OCI-LY7 (cell line): ENCODE results near the gene ITGAE. TPM values are rescaled to one million over a fixed set of nuclear protein-coding genes. Genes with fewer than 3 reads are reported as not detected.

Source experiments
- BruUV-seq: library from RNA; stranded (reverse); fragments of 400-500 nt; replicated peaks from 2 replicates; lab custom pipeline; 2021; lab: Mats Ljungman, UMichigan
- CTCF ChIA-PET: fragments of 300-600 bp; sonication (Branson Sonifier 250); formaldehyde crosslinking; loops from one replicate; lab custom pipeline; 2022; ENCODE audit warnings: antibody characterized with exemption; ENCODE audit not compliant: unreplicated experiment; lab: Charles Lee
- POLR2A ChIA-PET: fragments of 300-600 bp; sonication (Branson Sonifier 250); formaldehyde crosslinking; loops from one replicate; lab custom pipeline; 2022; ENCODE audit warnings: antibody characterized with exemption; lab: Charles Lee
- DNase-seq: peaks from one replicate; pipeline ENCODE4 v3.0.0-alpha.2; 2015; ENCODE audit warnings: low spot score
- H2AFZ ChIP-seq: fragments of 200-600 bp; sonication (generic), shearing (Covaris generic); 2 replicates; pipeline ENCODE4 v1.6.1; 2014; ENCODE audit warnings: mild to moderate bottlenecking, antibody characterized with exemption, low read length, moderate library complexity
- H3K27ac ChIP-seq: fragments of 200-600 bp; sonication (generic); 2 replicates; pipeline ENCODE4 v1.5.1; 2014; ENCODE audit warnings: mixed run types, low read depth, mild to moderate bottlenecking, moderate library complexity, low read length, inconsistent platforms; ENCODE audit not compliant: poor library complexity, severe bottlenecking
- H3K36me3 ChIP-seq: fragments of 200-600 bp; sonication (generic); 2 replicates; pipeline ENCODE4 v1.6.1; 2014; ENCODE audit warnings: mild to moderate bottlenecking, antibody characterized with exemption, low read length, moderate library complexity, mixed read lengths; ENCODE audit not compliant: insufficient read depth
- H3K4me1 ChIP-seq: fragments of 200-600 bp; sonication (generic); 2 replicates; pipeline ENCODE4 v1.5.1; 2014; ENCODE audit warnings: mild to moderate bottlenecking, low read length; ENCODE audit not compliant: insufficient read depth, poor library complexity, severe bottlenecking
- H3K4me2 ChIP-seq: fragments of 200-600 bp; sonication (generic); 2 replicates; pipeline ENCODE4 v1.6.1; 2014; ENCODE audit warnings: mild to moderate bottlenecking, low read length
- H3K4me3 ChIP-seq: fragments of 200-600 bp; sonication (generic); 2 replicates; pipeline ENCODE4 v1.5.1; 2014; ENCODE audit warnings: mild to moderate bottlenecking, low read depth, low read length; ENCODE audit not compliant: poor library complexity, severe bottlenecking
- H3K79me2 ChIP-seq: fragments of 200-600 bp; sonication (generic); 2 replicates; pipeline ENCODE4 v1.6.1; 2016; ENCODE audit warnings: low read depth, mild to moderate bottlenecking, low read length, moderate library complexity, mixed read lengths; ENCODE audit not compliant: insufficient read depth
- H3K9me2 ChIP-seq: fragments of 200-600 bp; sonication (generic); 2 replicates; pipeline ENCODE4 v1.6.1; 2016; ENCODE audit warnings: mild to moderate bottlenecking, low read length, mixed read lengths; ENCODE audit not compliant: insufficient read depth
- H3K9me3 ChIP-seq: fragments of 200-600 bp; sonication (generic); 2 replicates; pipeline ENCODE4 v1.6.1; 2014; ENCODE audit warnings: mild to moderate bottlenecking, mixed run types, low read length, mixed read lengths
- H4K20me1 ChIP-seq: fragments of 200-600 bp; sonication (generic); 2 replicates; pipeline ENCODE4 v1.6.1; 2014; ENCODE audit warnings: mild to moderate bottlenecking, antibody characterized with exemption, low read length, moderate library complexity, mixed read lengths; ENCODE audit not compliant: insufficient read depth
- EZH2phosphoT487 ChIP-seq: fragments of 200-600 bp; sonication (generic); IDR thresholded peaks from 2 replicates; pipeline ENCODE4 v1.6.1; 2018; ENCODE audit warnings: low read depth, borderline replicate concordance, mild to moderate bottlenecking, mixed run types, antibody characterized with exemption, low read length, moderate library complexity, mixed read lengths
- intact Hi-C: fragments of 100-400 bp; cut with micrococcal nuclease; formaldehyde crosslinking; loops from one replicate; pipeline ENCODE4 v1.10.0; 2022; ENCODE audit not compliant: unreplicated experiment
- total RNA-seq, 2 experiments: library from RNA; depleted of rRNA in 1 of 2; stranded (reverse); fragments of >200 nt in 1 of 2; shearing (Covaris generic) in 1 of 2; gene quantifications; 2 replicates each; pipeline ENCODE4 v1.2.3, GENCODE V29; 2014 to 2022
- TF ChIP-seq, protein P1 (sequence below): fragments of 200-600 bp; sonication (generic); conservative IDR thresholded peaks from 2 replicates; pipeline ENCODE4 v1.5.1; 2014; ENCODE audit warnings: mild to moderate bottlenecking, antibody characterized with exemption, low read length, moderate library complexity, mixed read lengths

ITGAE gene
- total RNA-seq, 2 experiments from 2014 or later, result 52.2 to 61.2 TPM

DNA sequence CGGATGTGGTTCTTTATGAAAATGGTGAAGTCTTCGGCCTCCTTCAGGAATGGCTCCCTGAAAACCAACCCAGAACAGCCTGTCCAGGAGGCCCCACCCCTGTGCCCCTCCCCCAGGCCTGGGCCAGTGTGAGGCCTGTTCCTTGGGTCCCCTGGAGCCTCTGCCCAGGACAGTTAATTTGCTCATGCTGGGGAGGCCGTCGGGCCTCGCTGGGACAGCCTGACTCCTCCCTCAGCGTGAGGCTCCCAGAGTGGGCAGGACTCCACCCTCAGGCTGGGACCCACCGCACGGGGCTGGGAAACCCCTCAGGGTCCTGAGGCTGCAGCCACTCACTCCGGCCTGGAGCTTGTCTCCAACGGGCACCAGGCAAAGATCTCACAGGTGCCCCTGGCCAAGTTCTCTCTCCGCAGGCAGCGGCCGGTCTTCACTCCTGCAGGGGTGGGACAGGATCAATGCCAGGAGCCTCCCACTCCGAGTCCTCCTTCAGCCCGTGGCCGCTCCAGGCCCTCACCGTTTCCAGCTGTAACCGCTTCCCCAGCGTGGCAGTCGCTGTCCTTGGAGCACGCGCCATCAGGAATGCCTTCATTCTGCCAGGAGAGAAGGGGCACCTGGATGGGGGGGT lies 110.8 kb downstream of the ITGAE start:
- Histone ChIP-seq H3K4me3 (no peak overlapping the region), H3K4me1 (peaks cover 60% of the 10 kb centered on the region), H3K4me2 (peak overlapping the region; percentile 15; the same call in 1 of the 2 replicates), H3K79me2 (peaks cover 48% of the 10 kb centered on the region), H3K36me3 (peaks cover 54% of the 10 kb centered on the region), H3K9me2 (no peaks in the 10 kb centered on the region), H2AFZ (no peak overlapping the region), H3K27ac (peak overlapping the region; percentile 22), H4K20me1 (0 out of 2 replicates have a peak, but pooled peaks cover 4% of the 10 kb centered on the region), H3K9me3 (no peaks in the 10 kb centered on the region)
- TF ChIP-seq, protein P1, sequence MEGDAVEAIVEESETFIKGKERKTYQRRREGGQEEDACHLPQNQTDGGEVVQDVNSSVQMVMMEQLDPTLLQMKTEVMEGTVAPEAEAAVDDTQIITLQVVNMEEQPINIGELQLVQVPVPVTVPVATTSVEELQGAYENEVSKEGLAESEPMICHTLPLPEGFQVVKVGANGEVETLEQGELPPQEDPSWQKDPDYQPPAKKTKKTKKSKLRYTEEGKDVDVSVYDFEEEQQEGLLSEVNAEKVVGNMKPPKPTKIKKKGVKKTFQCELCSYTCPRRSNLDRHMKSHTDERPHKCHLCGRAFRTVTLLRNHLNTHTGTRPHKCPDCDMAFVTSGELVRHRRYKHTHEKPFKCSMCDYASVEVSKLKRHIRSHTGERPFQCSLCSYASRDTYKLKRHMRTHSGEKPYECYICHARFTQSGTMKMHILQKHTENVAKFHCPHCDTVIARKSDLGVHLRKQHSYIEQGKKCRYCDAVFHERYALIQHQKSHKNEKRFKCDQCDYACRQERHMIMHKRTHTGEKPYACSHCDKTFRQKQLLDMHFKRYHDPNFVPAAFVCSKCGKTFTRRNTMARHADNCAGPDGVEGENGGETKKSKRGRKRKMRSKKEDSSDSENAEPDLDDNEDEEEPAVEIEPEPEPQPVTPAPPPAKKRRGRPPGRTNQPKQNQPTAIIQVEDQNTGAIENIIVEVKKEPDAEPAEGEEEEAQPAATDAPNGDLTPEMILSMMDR, result no peak
- TF ChIP-seq EZH2phosphoT487, result no peak
- ChIA-PET POLR2A (no interaction called here), CTCF (no interaction called here)
- no TSS peak for BruUV-seq
- intact Hi-C loops, result no loop called here
- no peak for DNase-seq

GRCh38 chr17:3689262-3690093 lies 111.5 kb downstream of the ITGAE start:
- Histone ChIP-seq H3K79me2 (peaks cover 40% of the 10 kb centered on the region), H3K27ac (peak overlapping the region; percentile 81), H3K4me1 (peaks cover 67% of the 10 kb centered on the region), H3K9me3 (no peaks in the 10 kb centered on the region), H3K36me3 (peaks cover 54% of the 10 kb centered on the region), H3K9me2 (no peaks in the 10 kb centered on the region), H3K4me3 (no peak overlapping the region), H3K4me2 (peak overlapping the region; percentile 53; the same call in 1 of the 2 replicates), H2AFZ (no peak overlapping the region), H4K20me1 (0 out of 2 replicates have a peak, but pooled peaks cover 4% of the 10 kb centered on the region)
- DNase-seq, result no peak
- CTCF ChIA-PET, result no interaction called here
- no TSS peak for BruUV-seq
- TF ChIP-seq, protein P1, result no peak
- TF ChIP-seq EZH2phosphoT487, result no peak
- intact Hi-C loops, result no loop called here
- POLR2A ChIA-PET, result no interaction called here
